GM18507 (cell line): Measurements from ENCODE around the gene DOCK9.

Experiments used
- DNase-seq: peaks from one replicate; pipeline ENCODE4 v3.0.0; 2011; ENCODE audit warnings: low read depth; ENCODE audit not compliant: insufficient read length; ENCODE audit errors: extremely low spot score
- FAIRE-seq: peaks from 2 replicates; lab custom pipeline; 2011; peaks lifted over from hg19 to GRCh38; lab: Jason Lieb, UNC

Gene DOCK9

GRCh38 chr13:98957731-98958442 lies 20.0 kb downstream of the DOCK9 start:
- DNase-seq (no peak), FAIRE-seq (no peak)

GRCh38 chr13:98955336-98955735 lies 22.5 kb downstream of the DOCK9 start:
- DNase-seq (no peak), FAIRE-seq (no peak)

GRCh38 chr13:98954313-98954712 lies 23.6 kb downstream of the DOCK9 start:
- DNase-seq (no peak), FAIRE-seq (no peak)

DNA sequence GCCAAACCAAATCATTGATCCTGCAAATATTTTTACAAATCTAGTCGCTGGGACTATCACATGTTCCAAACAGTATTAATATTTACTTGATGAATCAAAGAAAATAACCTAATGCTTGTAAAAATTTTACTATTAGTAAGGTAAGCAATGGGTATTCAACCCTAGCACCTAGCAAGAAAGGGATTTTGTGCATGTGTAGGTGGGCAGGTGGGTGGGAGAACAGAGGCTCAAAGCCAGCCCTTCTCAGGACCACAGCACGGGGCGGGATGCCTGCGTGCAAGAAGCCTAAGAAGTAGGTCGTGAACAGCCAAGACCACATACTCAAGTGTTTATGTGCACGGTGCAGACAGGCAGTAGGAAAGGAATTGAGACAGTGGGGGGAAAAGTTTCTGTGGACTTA lies 26.6 kb downstream of the DOCK9 start:
- DNase-seq (no peak), FAIRE-seq (no peak)

DNA sequence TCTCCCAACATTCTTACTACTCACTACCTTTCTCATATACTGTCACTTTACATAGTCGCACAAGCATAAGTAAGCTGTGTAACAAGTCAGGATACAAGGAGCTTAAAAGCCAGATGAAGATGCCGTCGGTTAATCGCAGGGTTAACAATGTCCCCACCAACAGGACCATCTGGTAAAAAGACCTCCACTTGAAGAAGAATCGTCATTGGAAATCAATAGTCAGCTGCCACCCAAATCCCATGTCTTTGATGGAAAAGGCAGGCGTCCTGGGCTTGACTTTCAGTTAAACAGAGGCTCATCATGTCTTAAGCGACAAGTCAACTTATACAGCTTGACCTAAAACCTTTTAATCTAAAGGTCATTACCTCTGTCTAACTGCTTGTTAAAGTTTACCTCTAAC lies 27.2 kb downstream of the DOCK9 start:
- DNase-seq, result no peak
- FAIRE-seq, result no peak

GRCh38 chr13:98947925-98948324 lies 29.9 kb downstream of the DOCK9 start:
- no peak for FAIRE-seq
- no peak for DNase-seq

DNA sequence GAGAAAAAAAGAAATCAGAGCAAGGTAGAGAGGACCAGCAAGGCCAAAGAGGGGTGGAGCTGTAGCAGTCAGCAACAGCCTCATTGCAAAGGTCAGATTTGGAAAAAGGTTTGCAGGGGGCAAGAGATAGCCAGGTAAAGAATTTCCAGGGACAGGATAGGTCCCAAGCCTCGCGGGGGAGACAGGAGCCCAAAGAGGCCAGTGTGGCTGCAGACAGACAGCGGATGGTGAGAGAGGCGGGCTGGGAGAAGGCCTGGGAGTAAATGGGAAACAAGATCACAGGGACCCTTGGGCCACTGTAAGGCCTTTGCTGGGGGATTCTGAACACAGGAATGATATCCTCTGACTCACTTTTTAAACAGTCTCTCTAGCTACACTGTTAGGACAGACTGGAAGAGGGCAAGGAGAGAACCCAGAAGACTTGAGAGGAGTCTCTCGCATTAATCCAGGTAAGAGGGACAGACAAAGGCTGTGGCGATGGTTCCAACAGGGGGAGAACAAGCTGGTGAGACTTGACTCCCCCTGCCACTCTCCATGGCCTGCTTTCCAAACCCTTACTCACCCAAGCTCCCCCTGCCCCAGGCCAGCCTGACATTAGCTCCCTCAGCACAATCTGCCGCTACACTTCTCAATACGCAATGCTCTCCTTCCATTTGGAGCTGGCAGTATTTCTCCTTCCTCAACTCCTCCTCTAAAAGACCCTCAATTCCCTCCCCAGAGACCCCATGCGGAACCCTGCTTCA lies 31.8 kb downstream of the DOCK9 start:
- DNase-seq, result no peak
- no peak for FAIRE-seq

DNA sequence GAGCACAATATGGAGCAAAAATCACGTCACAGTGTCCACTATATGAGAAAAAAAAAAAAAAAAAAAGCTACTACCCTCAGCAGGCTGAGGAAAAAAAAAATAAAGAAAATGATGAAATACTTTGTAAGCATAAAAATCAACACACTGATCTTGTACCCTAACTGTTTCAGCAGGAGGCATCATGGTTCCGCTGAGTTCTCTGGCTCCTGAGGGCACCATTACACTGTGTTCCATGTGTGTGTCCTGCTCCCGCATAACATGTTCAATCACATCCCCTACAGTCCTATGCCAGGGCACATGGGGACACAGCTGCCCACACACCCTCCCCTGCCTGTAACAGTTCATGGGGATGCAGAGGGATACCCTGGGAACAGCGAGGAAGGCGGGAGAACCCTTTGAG lies 33.5 kb downstream of the DOCK9 start:
- DNase-seq (no peak), FAIRE-seq (no peak)

GRCh38 chr13:98942997-98943396 lies 34.9 kb downstream of the DOCK9 start:
- DNase-seq (no peak), FAIRE-seq (no peak)

GRCh38 chr13:98942485-98942884 lies 35.4 kb downstream of the DOCK9 start:
- FAIRE-seq, result no peak
- DNase-seq, result no peak

DNA sequence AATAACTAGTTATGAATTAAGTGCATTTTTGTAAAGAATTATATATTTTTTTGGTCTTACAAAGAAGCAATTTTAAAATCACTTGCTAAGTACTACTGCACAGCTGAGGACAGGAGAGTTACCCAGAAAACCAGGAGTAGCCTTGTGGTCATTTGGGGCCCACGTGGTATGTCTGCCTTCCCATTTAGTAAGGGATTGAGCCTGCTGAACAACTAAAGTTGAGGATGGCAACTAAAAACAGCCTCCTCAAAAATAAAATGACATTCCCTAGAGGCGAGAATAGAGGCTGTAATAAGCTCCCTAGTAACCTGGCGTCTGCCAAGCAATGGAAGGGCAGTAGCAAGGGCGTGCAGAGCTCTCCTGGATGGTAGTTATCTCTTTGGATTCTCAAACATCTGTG lies 36.3 kb downstream of the DOCK9 start:
- FAIRE-seq (no peak), DNase-seq (no peak)

- FAIRE-seq (no peak), DNase-seq (no peak)
These were observed 36.7 kb downstream of the DOCK9 start for GRCh38 chr13:98941126-98941525.

DNA sequence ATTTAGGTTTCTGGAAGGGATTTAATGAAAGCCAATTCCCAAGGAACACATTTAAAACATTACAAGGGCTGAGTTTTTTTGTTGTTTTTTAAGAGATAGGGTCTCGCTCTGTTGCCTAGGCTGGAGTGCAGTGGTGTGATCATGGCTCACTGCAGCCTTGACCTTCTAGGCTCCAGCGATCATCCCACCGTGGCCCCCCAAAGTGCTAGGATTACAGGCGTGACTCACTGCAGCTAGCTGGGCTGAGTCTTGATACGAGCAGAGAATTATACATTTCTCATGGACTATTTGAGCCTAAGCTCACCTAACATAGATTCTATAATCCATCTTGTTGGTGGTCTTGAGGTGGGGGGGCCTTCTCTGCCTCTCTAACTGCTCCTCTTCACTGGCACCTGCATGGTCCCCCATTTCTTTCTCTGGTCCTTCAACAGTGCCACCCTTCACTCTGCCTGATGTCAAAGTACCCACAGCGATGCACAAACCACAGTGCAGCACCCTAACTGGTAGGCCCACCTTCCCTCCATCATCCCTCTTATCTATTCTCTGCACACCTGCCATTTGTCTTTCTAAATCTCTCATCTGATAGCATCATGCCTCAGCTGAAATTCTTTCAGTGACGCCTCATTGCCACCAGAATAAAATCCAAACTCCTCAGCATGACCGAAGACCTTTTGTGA lies 37.4 kb downstream of the DOCK9 start:
- DNase-seq, result no peak
- FAIRE-seq, result no peak

DNA sequence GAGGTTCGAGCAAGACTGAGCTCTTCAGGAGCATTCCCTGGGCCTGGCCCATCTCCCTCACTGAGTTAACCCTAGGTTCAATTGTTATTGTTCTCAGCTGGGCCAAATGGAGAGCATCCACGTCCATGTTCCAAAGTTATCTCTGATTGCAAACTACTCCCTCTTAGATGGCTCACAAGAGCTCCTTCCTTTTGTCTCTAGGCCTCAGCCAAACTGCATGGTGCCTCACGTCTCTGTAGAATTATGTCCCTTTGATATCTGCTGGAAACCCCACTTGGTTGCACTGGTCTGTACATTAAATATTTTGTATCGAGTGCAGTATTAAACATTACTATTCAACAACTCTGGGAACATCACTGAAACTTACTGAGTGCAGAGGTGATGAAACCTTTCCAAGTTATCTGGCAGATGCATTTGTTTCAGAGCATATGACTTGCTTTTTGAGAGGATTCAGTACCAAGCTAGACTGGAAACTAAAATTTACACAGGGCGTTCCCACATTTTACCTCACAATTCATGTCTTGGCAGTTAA lies 38.1 kb downstream of the DOCK9 start:
- DNase-seq (no peak), FAIRE-seq (no peak)

- FAIRE-seq (no peak), DNase-seq (no peak)
These were observed 39.1 kb downstream of the DOCK9 start for GRCh38 chr13:98938801-98939200.

DNA sequence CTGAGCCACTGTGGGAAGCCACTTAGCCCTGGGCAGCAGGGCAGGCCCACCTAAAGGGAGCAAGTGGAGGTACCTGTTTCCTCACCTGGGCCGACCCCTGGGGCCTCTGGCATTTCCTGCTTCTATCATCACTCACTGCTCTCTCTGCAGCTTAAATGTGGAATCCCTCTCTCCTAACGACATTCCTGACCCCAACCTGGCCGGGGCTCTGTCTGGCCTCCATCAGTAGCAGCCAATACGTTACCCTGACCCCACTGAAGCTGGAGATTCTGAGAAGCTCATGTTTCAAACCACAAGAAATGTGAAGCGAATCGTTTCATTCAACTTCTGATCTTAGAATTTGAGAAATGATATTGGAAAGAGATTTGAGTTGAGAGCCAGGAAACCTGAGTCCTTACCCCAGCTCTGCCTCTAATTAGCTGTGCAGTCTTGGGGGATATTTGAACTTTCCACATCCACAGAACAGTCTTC lies 39.9 kb downstream of the DOCK9 start:
- DNase-seq (no peak), FAIRE-seq (no peak)

GRCh38 chr13:98934243-98934642 lies 43.6 kb downstream of the DOCK9 start:
- DNase-seq, result no peak
- no peak for FAIRE-seq

DNA sequence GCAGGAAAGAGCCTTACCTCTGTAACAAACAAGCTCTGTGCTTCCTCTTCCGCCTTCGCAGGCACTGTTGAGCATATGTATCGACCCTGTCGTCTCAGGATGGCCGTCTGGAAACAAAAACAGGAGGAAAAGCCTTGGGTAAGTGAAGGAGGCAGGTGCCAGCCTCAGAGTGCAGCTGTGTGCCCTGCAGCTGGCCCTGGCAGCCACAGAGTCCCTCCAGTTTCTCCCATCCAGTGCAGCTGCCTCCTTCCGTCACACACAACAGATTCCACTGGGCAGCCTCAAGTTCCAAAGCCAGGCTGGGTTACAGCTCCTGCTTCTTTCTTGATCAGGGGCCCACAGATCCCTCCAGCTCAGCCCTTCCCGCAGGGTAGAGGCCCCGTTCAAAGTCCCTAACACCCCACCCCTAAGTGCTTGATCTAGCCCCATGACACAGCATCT lies 47.7 kb downstream of the DOCK9 start:
- no peak for DNase-seq
- FAIRE-seq, result no peak

GRCh38 chr13:98927951-98928927 lies 49.6 kb downstream of the DOCK9 start:
- DNase-seq (no peak), FAIRE-seq (no peak)
